HPDE6-E6E7 (cell line): ENCODE results near the gene FOXL1.

Experiments
- DNase-seq: peaks from one replicate; pipeline ENCODE4 v3.0.0; 2011; ENCODE audit warnings: missing footprints; ENCODE audit errors: extremely low spot score

The FOXL1 gene

DNA sequence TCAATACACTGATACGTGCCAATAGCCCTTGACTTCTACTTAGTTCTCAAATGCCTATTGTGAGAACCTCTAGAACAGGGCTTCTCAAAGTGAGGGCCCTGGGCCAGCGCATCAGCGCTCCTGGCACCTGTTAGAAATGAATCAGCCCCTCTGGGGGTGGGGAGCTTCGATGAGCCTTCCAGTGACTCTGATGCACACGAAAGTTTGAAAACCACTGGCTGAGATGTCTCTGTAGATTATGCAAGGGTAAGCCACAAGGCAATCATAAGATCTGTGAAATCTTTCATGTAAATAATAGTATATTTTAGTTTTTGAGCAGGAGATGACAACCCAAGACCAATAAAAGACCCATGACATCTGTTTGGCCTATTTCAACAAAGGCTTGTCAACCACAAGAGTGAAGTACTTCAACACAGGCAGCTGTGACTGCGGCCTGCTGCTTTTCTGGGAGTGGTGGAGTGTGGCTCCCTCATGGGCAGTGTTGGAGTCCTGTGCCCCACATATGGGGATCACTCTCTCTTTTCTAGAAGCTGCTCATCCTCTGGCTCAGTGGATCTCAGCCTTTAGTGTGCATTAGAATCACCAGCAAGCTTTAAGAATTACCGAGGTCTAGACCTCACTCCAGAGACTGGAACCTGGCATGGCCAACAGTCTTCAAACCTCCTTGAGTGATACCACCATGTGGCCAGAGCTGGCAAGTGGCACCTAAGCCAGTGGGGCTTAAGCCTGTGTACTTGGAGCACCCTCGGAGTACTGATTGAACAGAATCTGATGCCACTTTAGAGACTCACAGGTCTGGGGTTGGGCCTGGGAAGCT is 29.1 kb upstream of the FOXL1 start:
- no peak for DNase-seq

DNA sequence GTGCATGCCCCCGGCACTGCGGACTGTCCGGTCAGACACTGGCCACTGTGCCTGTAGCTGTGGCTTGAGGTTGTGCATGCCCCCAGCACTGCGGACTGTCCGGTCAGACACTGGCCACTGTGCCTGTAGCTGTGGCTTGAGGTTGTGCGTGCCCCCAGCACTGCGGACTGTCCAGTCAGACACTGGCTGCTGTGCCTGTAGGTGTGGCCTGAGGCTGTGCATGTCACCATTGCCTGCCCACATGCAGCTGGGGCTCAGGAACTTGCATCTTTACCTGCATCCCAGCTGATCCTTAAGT is 28.5 kb upstream of the FOXL1 start:
- DNase-seq, result no peak

DNA sequence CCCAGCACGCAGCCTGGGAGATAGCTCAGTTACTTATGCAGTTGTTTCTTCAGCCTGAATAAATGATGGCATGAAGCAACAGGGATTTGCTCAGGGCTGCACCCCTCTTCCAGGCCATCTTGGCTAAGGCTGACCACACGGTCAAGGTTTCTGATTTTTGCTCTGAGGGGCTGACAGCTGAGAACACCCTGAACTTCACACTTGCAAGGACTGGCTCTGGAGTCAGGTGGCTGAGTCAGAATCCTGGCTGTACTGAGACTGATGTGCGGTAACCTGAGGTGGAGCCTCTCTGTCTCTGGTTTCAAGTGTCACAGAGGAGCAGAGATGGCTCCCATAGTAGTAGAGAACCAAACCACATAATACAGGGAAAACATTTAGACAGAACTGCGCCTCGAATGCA is 28.1 kb upstream of the FOXL1 start:
- no peak for DNase-seq

DNA sequence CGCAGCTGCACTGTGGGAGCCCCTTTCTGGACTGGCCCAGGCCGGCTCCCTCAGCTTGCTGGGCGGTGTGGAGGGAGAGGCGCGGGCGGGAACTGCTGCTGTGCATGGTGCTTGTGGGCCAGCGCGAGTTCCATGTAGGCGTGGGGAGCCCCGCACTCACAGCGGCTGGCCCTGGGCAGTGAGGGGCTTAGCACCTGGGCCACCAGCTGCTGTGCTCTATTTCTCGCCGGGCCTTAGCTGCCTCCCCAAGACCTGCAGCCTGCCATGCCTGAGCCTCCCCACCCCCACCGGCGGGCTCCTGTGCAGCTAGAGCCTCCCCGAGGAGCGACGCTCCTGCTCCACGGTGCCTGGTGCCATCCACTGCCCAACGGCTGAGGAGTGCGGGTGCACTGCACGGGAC is 25.0 kb upstream of the FOXL1 start:
- DNase-seq, result no peak

DNA sequence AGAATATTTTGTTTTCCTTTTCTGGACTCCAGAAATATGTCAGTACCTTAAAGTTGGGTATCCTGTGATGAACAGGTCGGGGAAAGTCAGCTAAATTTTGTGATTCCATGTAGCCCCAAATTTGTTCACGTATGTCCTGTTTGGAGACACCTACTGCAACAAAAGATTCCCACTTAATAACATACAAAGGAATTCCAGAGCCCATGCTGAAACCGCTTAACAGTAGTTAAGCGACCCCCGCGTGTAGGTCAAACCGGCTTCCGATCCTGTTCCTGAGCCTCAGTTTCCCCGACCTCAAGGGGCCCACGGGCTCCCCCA is 23.8 kb upstream of the FOXL1 start:
- no peak for DNase-seq

DNA sequence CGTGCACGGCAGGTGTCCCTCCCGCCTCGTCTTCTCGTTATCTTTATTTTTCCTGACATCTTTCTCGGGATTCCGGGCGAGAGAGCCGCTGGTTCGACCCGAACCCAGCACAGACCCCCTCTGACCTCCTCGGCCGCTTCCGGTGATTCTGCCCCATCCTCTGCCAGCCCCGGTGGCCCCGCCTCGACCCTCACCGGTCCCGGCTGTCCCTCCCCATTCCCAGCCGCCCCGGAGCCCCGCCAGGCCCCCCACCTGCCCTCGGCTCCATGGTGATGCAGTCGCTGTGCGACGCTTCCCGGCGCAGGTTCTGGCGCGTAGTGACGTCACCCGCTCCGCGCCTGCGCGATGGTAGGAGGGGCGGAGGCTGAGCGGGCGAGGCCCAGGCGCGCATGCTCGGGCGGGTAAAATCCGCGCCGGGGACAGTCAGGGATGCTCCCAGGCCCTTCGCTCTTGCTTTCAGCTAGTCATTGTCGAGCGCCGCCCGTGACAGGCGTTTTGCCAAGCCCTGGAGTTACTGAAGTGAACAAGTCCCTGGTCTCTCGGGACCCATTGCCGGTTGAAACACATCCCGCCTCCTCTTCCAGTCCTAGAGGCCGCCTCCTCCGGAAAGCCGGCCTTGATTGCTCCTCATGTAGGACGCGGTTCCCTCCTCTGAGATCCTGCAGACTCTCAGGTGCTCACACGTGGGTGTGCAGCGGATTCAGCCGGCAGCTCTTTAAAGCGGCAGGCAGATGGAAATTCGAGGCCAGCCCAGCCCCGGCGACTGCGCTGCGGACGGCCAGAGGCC is 23.2 kb upstream of the FOXL1 start, which contains the start of gene MTHFSD:
Gene MTHFSD (minus strand): TSS at position 319 of the 787 bp plus-strand sequence. CDS start 51 bp downstream, at position 268.
- DNase-seq, result peak; percentile 99

DNA sequence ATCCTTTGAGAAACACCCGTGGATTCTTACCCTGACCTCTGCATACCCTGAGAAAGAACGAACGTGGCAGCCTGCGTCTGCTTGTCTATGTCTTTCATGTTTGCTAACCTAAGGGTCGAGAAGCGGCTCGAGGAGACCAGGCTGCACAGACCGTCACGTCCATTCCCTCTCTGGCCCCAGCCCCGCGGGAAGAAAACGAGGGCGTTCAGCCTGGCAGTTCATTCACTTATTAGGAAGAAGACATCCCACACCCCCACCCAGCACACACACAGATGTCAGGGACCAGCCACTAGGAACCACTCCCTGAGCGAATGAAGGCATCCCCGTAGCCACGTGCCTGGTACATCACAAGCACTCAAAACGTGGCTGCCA is 22.7 kb upstream of the FOXL1 start:
- DNase-seq, result no peak

DNA sequence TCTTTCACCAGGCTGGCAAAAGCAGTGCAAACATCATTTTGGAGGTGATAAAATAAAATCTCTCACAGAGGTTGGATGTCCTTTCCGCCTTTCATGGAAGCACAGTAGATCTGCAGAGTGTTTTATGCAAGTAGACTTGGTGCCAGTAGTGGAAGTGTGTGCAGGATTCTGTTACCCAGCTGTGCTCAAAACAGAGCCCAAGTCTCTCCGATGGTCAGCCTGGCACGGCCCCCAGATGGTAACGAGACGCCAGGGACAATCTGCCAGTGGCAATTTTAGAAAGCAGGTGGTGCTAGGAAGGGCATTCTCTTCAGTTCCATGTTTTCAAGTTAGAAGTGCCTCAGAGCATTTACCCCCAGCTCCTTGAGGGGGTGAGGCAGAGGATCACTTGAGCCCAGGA is 21.8 kb upstream of the FOXL1 start:
- no peak for DNase-seq

DNA sequence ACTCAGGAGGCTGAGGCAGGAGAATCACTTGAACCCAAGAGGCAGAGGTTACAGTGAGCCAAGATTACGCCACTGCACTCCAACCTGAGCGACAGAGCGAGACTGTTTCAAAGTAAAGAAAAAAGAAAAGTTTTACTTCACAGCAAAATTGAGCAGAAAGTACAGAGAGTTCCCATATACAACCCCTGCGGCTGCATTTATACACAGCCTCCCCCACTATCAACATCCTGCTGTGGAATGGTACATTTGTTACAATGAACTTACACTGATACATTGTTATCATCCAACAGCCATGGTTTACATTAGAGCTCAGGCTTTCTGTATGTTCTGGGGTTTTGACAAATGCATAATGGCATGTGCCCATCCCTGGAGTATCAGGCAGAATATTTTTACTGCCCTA is 20.8 kb upstream of the FOXL1 start:
- DNase-seq, result no peak

DNA sequence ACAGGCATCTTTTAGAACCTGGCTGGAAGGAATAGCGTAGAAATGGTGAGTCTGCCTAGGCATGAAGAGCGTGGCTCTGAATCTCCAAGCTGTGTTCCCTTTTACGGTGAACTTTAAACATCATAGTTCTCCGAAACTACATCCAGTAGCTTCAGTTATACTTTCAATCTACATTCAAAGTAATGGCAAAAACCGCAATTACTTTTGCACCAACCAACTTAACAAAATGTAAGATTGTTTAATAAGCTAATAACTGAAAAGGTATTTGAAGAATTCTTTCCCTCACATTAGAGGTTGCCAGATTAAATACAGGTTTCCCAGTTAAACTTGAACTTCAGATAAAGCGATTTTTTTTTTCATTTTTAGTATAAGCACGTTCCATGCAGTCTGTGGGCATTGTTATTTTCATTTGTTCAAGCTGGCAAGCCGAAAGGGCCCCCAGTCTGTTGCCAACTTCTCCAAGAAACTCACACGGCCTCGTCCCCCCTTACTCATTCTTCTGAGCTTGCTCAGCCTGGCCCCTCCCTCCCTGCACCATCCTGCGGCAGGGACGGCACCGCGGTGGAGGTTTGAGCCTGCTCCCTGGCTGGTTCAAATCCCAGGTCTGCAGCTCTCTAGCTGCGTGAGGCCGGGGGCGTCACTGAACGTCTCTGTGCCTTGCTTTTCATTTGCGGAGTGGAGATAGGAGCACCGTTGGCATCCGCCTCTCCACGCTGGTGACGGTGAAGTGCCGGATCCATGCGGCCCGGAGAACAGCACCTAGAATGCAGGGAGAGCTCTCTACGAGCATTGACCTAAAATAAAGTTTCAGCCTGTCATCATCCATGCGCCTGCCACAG is 19.8 kb upstream of the FOXL1 start:
- DNase-seq, result no peak

DNA sequence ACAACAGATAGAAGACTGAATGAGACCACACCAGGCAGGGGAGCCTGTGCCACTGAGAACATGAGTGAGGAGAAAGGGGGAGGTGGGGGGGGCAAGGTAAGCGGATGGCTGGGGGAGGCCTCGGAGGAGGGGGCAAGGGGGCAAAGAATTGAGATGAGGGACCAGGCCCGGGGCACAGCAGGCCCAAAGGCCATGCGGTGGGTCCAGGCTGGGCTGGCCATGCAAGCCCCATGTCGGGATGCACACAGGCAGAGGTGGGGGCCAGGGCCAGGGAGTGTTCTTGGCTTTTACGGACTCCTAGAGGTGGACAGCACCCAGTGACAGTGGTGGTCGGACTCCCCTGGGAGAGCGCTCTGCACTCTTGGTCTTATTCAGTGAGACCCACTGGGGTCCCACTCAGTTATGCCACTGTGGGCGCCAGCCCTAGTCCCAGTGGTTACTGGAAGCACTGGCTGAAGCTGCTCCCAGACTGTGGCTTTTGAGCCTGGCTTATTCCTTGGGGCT is 18.5 kb upstream of the FOXL1 start:
- DNase-seq, result no peak

DNA sequence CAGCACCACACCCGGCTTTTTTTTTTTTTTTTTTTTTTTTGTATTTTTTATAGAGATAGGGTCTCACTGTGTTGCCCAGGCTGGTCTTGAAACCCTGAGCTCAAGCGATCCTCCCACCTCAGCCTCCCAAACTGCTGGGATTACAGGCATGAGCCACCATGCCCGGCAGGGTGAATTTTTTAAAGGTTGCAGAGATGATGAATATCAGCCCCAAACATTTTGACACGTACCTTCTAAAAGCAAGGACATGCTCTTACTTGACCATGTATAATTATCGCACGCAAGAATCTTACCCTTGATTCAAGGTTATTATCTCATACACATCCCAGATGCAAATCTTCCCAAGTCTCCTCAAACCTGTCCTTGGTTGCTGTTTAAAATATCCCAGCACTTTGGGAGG is 16.0 kb upstream of the FOXL1 start:
- DNase-seq, result no peak

DNA sequence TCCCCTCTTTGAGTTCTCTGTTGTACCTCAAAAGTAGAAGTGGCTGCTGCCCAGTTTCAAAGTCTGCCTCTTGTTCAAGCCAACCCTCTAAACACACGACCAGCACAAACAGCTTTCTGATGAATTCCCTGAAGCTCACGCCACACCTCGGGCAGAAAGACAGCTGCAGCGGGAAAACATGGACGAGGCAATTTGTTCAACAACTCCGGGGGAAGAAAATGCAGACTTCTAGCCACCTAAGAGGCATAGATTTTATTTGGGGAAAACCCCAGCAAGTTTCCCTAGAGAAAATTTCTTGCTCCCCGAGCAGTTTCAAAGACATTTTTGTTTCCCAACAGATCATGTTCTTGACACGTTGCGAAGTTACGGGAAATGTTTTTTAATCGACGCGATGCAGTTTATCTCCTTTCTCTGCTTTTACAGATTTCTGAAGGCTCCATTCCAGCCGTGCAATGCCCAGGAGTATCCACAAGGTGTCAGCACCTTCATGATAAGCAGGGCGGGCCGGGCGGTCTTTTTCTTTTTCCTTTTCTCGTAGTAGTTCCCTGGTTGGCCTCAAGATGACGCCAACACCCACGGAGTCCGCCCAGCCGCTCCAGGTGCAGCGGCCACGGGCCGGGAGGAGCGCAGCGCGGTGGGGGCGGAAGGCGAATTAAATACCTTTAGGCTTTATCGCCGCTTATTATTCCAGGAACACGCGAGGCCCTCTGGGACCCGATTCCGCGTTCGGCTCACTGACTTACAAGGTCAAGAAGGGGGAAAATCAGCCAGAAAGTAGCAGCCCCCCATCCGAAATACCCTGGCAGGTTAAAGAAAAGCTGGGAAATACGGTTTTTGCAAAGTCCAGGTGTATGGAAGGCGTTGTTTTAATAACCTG is 14.6 kb upstream of the FOXL1 start:
- peak; percentile 70 for DNase-seq

DNA sequence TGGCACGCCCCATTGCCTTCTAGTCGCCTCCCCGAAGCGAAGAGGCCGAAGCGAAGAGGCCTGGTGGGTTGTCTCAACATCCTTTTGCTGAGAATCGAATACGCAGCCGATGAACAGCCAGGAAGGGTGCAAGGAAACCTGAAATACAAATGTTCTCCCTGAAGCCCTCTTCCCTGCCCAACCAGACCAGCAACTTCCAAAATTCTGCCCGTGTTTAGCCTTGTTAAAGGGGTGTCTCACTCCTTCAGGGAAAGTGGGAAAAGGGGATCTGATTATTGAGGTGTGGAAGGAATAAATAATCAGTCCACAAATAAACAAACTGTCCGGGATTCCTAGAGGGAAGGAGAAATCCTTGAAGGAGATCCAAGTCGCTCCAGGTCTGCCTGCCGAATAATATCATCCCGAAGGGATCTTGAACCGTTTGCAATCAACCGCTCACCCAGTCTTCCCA is 13.1 kb upstream of the FOXL1 start:
- DNase-seq, result no peak

DNA sequence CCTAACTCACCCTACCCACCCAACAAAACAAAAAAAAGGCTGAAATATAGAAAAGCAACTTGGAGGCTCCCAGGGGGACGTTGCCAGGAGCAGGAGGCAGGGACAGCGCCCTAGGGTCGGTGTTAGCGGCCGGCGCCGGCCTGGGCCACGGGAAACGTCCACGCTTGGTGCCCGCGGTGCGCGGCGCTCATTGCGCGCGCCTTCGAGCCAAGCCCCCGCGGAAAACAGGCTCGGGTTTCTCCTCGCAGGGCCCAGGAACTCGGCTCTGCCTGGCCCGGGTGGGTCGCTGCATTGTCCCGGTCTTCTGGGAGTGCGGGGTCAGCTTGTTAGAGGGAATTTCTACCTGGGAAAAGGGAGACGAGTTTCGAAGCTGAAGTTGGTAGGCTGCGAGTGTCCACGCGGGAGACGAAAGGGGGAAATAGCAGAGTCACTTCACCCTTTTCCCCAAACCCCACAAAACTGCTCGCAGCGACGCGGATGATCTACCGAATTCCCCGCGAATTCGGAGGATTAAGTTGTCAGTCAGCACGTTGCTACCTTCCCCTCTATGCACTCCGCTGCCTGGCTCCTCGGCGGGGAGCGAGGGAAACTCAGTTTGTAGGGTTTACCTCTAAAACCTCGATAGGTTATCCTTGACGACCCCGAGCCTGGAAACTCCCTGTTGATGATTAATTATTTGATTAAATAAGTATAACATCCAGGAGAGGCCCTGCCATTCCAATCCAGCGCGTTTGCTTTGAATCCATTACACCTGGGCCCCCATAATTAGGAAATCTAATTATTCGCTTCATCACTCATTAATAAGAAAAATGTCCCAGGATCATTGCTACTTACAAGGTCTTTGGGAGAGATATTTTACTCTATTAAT is 12.5 kb upstream of the FOXL1 start:
- DNase-seq, result no peak

DNA sequence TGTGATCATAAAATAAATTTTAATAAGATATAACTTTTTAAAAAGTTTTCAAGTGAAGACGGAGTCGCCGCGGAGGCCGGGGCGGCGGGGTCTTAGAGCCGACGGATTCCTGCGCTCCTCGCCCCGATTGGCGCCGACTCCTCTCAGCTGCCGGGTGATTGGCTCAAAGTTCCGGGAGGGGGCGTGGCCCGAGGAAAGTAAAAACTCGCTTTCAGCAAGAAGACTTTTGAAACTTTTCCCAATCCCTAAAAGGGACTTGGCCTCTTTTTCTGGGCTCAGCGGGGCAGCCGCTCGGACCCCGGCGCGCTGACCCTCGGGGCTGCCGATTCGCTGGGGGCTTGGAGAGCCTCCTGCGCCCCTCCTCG is 11.8 kb upstream of the FOXL1 start, which contains the start of gene FOXC2:
Gene FOXC2 (plus strand): TSS at position 229 of the 365 bp plus-strand sequence. CDS start 507 bp downstream, outside the sequence.
- DNase-seq, result peak; percentile 88

DNA sequence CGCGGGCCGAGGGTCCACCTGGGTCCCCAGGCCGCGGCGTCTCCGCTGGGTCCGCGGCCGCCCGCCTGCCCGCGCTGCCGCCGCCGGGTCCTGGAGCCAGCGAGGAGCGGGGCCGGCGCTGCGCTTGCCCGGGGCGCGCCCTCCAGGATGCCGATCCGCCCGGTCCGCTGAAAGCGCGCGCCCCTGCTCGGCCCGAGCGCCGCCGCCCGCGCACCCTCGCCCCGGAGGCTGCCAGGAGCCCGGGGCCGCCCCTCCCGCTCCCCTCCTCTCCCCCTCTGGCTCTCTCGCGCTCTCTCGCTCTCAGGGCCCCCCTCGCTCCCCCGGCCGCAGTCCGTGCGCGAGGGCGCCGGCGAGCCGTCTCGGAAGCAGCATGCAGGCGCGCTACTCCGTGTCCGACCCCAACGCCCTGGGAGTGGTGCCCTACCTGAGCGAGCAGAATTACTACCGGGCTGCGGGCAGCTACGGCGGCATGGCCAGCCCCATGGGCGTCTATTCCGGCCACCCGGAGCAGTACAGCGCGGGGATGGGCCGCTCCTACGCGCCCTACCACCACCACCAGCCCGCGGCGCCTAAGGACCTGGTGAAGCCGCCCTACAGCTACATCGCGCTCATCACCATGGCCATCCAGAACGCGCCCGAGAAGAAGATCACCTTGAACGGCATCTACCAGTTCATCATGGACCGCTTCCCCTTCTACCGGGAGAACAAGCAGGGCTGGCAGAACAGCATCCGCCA is 11.2 kb upstream of the FOXL1 start:
- no peak for DNase-seq

DNA sequence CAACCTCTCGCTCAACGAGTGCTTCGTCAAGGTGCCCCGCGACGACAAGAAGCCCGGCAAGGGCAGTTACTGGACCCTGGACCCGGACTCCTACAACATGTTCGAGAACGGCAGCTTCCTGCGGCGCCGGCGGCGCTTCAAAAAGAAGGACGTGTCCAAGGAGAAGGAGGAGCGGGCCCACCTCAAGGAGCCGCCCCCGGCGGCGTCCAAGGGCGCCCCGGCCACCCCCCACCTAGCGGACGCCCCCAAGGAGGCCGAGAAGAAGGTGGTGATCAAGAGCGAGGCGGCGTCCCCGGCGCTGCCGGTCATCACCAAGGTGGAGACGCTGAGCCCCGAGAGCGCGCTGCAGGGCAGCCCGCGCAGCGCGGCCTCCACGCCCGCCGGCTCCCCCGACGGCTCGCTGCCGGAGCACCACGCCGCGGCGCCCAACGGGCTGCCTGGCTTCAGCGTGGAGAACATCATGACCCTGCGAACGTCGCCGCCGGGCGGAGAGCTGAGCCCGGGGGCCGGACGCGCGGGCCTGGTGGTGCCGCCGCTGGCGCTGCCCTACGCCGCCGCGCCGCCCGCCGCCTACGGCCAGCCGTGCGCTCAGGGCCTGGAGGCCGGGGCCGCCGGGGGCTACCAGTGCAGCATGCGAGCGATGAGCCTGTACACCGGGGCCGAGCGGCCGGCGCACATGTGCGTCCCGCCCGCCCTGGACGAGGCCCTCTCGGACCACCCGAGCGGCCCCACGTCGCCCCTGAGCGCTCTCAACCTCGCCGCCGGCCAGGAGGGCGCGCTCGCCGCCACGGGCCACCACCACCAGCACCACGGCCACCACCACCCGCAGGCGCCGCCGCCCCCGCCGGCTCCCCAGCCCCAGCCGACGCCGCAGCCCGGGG is 10.4 kb upstream of the FOXL1 start:
- DNase-seq, result no peak
